VCaP (cell line): ENCODE measurements around the gene CHRNA3.
"Not testable (repeated sequence)": the region's sequence is repeated elsewhere in the genome, so short reads cannot be mapped to it uniquely, and the experiment has no call there.

Experiments
- H3K27ac ChIP-seq: fragments of 450-650 bp; 2 replicates; pipeline ENCODE4 v1.5.1; 2017
- CTCF ChIP-seq: fragments of 450-650 bp; conservative IDR thresholded peaks from 2 replicates; pipeline ENCODE4 v1.5.1; 2017; ENCODE audit warnings: mild to moderate bottlenecking, moderate library complexity

CHRNA3 gene

GRCh38 chr15:78616506-78616905 lies 4.3 kb downstream of the CHRNA3 start:
- H3K27ac ChIP-seq: no peak overlapping the region
- TF ChIP-seq CTCF: no peak

- H3K27ac ChIP-seq: no peak overlapping the region
- no peak for TF ChIP-seq CTCF
These were observed 5.6 kb downstream of the CHRNA3 start for GRCh38 chr15:78615151-78615589.

GRCh38 chr15:78614021-78614420 lies 6.8 kb downstream of the CHRNA3 start:
- no peak for TF ChIP-seq CTCF
- H3K27ac ChIP-seq: no peak overlapping the region

GRCh38 chr15:78609551-78609950 lies 11.2 kb downstream of the CHRNA3 start:
- not testable (repeated sequence) for H3K27ac ChIP-seq

- no peak for TF ChIP-seq CTCF
These were observed 15.1 kb downstream of the CHRNA3 start for GRCh38 chr15:78605680-78606079.

GRCh38 chr15:78605201-78605600 lies 15.6 kb downstream of the CHRNA3 start:
- no peak for TF ChIP-seq CTCF
- H3K27ac ChIP-seq: no peak overlapping the region

More at GRCh38 chr15:78605680-78606079, 15.1 kb downstream of the CHRNA3 start:
- no peak overlapping the region for H3K27ac ChIP-seq

- H3K27ac ChIP-seq: no peak overlapping the region; the same call in 1 of the 2 replicates
- TF ChIP-seq CTCF: no peak
These were observed 16.4 kb downstream of the CHRNA3 start for GRCh38 chr15:78604420-78604819.

- TF ChIP-seq CTCF: no peak
- no peak overlapping the region for H3K27ac ChIP-seq
These were observed 17.3 kb downstream of the CHRNA3 start for GRCh38 chr15:78603467-78603866.
